ENCODE results near the gene SPEM1.
A peak's percentile ranks its signal among the peaks of the same experiment; 100 is the strongest.

SPEM1 gene

GRCh38 chr17:7419819-7420610 is at the start of gene SPEM1:
SPEM1 (plus strand) TSS chr17:7420324; CDS start chr17:7420385, 61 bp downstream.
- DNase-seq (ENCODE audit: low spot score): no peak

- DNase-seq (ENCODE audit: low spot score): no peak
These were observed 49.3 kb upstream of the SPEM1 start for GRCh38 chr17:7370853-7371252.

- no peak for DNase-seq (ENCODE audit: low spot score)
These were observed 45.8 kb upstream of the SPEM1 start for GRCh38 chr17:7374353-7374752.

GRCh38 chr17:7379134-7379533 is 41.0 kb upstream of the SPEM1 start:
- no peak for DNase-seq (ENCODE audit: low spot score)

- peak; percentile 47 for DNase-seq (ENCODE audit: low spot score)
These were observed 39.8 kb upstream of the SPEM1 start for GRCh38 chr17:7380321-7380720.

- DNase-seq (ENCODE audit: low spot score): peak; percentile 55
These were observed 39.1 kb upstream of the SPEM1 start, which contains the start of gene TNK1 for GRCh38 chr17:7380855-7381683. TNK1 (plus strand) TSS chr17:7381089; CDS start chr17:7382927, 1,838 bp downstream.

GRCh38 chr17:7382901-7383300 is 37.2 kb upstream of the SPEM1 start:
- no peak for DNase-seq (ENCODE audit: low spot score)

GRCh38 chr17:7383371-7383741 is 36.8 kb upstream of the SPEM1 start:
- no peak for DNase-seq (ENCODE audit: low spot score)

- DNase-seq (ENCODE audit: low spot score): peak; percentile 70
These were observed 36.2 kb upstream of the SPEM1 start for GRCh38 chr17:7383742-7384488.

- no peak for DNase-seq (ENCODE audit: low spot score)
These were observed 35.5 kb upstream of the SPEM1 start for GRCh38 chr17:7384489-7385081.

- DNase-seq (ENCODE audit: low spot score): no peak
These were observed 31.3 kb upstream of the SPEM1 start for GRCh38 chr17:7388856-7389255.

- no peak for DNase-seq (ENCODE audit: low spot score)
These were observed 29.9 kb upstream of the SPEM1 start for GRCh38 chr17:7389924-7390910.

GRCh38 chr17:7391307-7391706 is 28.8 kb upstream of the SPEM1 start:
- DNase-seq (ENCODE audit: low spot score): no peak

- no peak for DNase-seq (ENCODE audit: low spot score)
These were observed 27.2 kb upstream of the SPEM1 start for GRCh38 chr17:7392696-7393612.

- no peak for DNase-seq (ENCODE audit: low spot score)
These were observed 26.3 kb upstream of the SPEM1 start for GRCh38 chr17:7393613-7394451.

- DNase-seq (ENCODE audit: low spot score): peak; percentile 82
These were observed 25.5 kb upstream of the SPEM1 start, which contains the start of gene PLSCR3 for GRCh38 chr17:7394452-7395191. PLSCR3 (minus strand) TSS chr17:7394525; CDS start chr17:7394110, 415 bp downstream.

- DNase-seq (ENCODE audit: low spot score): no peak
These were observed 24.0 kb upstream of the SPEM1 start for GRCh38 chr17:7396147-7396546.

- DNase-seq (ENCODE audit: low spot score): no peak
These were observed 21.5 kb upstream of the SPEM1 start for GRCh38 chr17:7398612-7399011.

Measured in cerebellar cortex (tissue), 1 donor.